Activated B cell treated with CpG ODN at 0.5 μM for 24 hours (primary cell): ENCODE results near the gene MRPS23. TPM values are rescaled to one million over a fixed set of nuclear protein-coding genes. Genes with fewer than 3 reads are reported as not detected.

Experiments used
- ATAC-seq: fragments of 200-7000 bp; cut with Tn5 transposase; one replicate; pipeline ENCODE4 v1.10.0; 2021; ENCODE audit warnings: low read depth, mild to moderate bottlenecking, moderate library complexity
- CTCF ChIA-PET: fragments of 350-600 bp; sonication (Branson Sonifier 250); formaldehyde crosslinking; loops from one replicate; lab custom pipeline; 2021; ENCODE audit warnings: antibody characterized with exemption; lab: Charles Lee
- POLR2A ChIA-PET: fragments of 350-600 bp; sonication (Branson Sonifier 250); formaldehyde crosslinking; loops from one replicate; lab custom pipeline; 2021; ENCODE audit warnings: antibody characterized with exemption; lab: Charles Lee
- DNase-seq: peaks from one replicate; pipeline ENCODE4 v3.0.0; 2022
- H3K27ac Mint-ChIP-seq: one replicate; pipeline ENCODE4 v1.8.0; 2020; ENCODE audit warnings: mixed read lengths
- H3K27me3 Mint-ChIP-seq: one replicate; pipeline ENCODE4 v1.8.0; 2021; ENCODE audit warnings: mixed read lengths
- H3K36me3 Mint-ChIP-seq: one replicate; pipeline ENCODE4 v1.8.0; 2021; ENCODE audit warnings: low read depth, mixed read lengths
- H3K4me1 Mint-ChIP-seq: one replicate; pipeline ENCODE4 v1.8.0; 2021; ENCODE audit warnings: mixed read lengths
- H3K4me3 Mint-ChIP-seq: one replicate; pipeline ENCODE4 v1.8.0; 2020; ENCODE audit warnings: mild to moderate bottlenecking, mixed read lengths
- H3K9me3 Mint-ChIP-seq: one replicate; pipeline ENCODE4 v1.8.0; 2020; ENCODE audit warnings: mixed read lengths
- intact Hi-C: fragments of 100-400 bp; cut with micrococcal nuclease; formaldehyde crosslinking; loops from one replicate; pipeline ENCODE4 v1.15.1; 2024
- total RNA-seq: library from RNA; stranded (reverse); gene quantifications from 2 replicates; pipeline ENCODE4 v1.2.3, GENCODE V29; 2022
- TF ChIP-seq, protein P1 (sequence below): fragments of 200-600 bp; IDR thresholded peaks from one replicate; pipeline ENCODE4 v1.8.0; 2022; ENCODE audit warnings: antibody characterized with exemption, mild to moderate bottlenecking

MRPS23 gene
- total RNA-seq, 1 donor from 2014 or later = 37.9 TPM

DNA sequence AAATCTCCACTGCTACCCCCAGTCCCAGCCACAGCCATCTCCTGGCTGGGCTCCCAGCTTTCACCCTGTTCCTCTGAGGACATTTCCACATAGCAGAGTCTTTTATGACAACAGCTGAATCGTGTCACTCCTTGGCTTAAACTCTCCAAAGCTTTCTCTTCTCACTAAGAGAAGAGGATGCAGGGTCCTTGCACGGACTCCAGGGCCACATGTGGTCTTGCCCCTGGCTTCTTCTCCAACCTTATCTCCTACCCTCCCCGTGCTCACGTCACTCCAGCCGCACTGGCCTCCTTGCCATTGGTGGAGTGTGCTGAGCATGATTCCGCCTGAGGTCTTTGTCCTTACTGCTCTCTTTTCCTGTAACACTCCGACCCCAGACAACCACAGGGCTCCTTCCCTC lies 64.8 kb downstream of the MRPS23 start:
- no peak for DNase-seq
- Mint-ChIP-seq H3K36me3 (no peaks in the 10 kb centered on the region), H3K9me3 (no peaks in the 10 kb centered on the region), H3K27me3 (peaks cover 19% of the 10 kb centered on the region), H3K4me1 (peaks cover 3% of the 10 kb centered on the region), H3K27ac (no peak overlapping the region), H3K4me3 (no peak overlapping the region)
- TF ChIP-seq, protein P1, sequence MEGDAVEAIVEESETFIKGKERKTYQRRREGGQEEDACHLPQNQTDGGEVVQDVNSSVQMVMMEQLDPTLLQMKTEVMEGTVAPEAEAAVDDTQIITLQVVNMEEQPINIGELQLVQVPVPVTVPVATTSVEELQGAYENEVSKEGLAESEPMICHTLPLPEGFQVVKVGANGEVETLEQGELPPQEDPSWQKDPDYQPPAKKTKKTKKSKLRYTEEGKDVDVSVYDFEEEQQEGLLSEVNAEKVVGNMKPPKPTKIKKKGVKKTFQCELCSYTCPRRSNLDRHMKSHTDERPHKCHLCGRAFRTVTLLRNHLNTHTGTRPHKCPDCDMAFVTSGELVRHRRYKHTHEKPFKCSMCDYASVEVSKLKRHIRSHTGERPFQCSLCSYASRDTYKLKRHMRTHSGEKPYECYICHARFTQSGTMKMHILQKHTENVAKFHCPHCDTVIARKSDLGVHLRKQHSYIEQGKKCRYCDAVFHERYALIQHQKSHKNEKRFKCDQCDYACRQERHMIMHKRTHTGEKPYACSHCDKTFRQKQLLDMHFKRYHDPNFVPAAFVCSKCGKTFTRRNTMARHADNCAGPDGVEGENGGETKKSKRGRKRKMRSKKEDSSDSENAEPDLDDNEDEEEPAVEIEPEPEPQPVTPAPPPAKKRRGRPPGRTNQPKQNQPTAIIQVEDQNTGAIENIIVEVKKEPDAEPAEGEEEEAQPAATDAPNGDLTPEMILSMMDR = no peak
- intact Hi-C loops = no loop called here
- ChIA-PET CTCF (interaction anchor here (1.1 to 3.4 kb wide), 3 partner anchors 33 to 542 kb away, joined by 3 to 16 read pairs (median 3); no protein-coding TSS in a partner anchor), POLR2A (no interaction called here)
- ATAC-seq = no peak

Other genes with a start within 250 kb of the MRPS23 start
- not detected in 2 replicates for gene CCDC182, start 104.7 kb downstream of the MRPS23 start, total RNA-seq
- not detected in 2 replicates for gene CUEDC1, start 105.4 kb upstream of the MRPS23 start, total RNA-seq
- 40.5 and 45.1 TPM in 2 replicates for gene VEZF1, start 138.2 kb upstream of the MRPS23 start, total RNA-seq
- 288 and 289 TPM in 2 replicates for gene SRSF1, start 157.2 kb upstream of the MRPS23 start, total RNA-seq
- gene DYNLL2, start 233.4 kb upstream of the MRPS23 start, total RNA-seq = 19.5 and 19.6 TPM in 2 replicates